GM18870 (cell line): ENCODE measurements around the gene FUNDC2.
"Not testable (repeated sequence)": the region's sequence is repeated elsewhere in the genome, so short reads cannot be mapped to it uniquely, and the experiment has no call there.

ENCODE experiments used
- ATAC-seq: cut with Tn5 transposase; IDR thresholded peaks from one replicate; pipeline ENCODE4 v1.9.1; 2021; ENCODE audit warnings: moderate library complexity; ENCODE audit not compliant: unreplicated experiment

The FUNDC2 gene

GRCh38 chrX:155026727-155027508, at the start of gene FUNDC2:
FUNDC2 (plus strand) TSS chrX:155026844; CDS start chrX:155026939, 95 bp downstream.
- peak; percentile 87 for ATAC-seq

- ATAC-seq, result no peak
Observed at GRCh38 chrX:154979629-154980028, 47.0 kb upstream of the FUNDC2 start.

GRCh38 chrX:154980330-154981115, 46.1 kb upstream of the FUNDC2 start:
- peak; percentile 99 for ATAC-seq

GRCh38 chrX:154981116-154981411, 45.6 kb upstream of the FUNDC2 start:
- peak; percentile 25 for ATAC-seq

- no peak for ATAC-seq
Observed at GRCh38 chrX:154986826-154987575, 39.6 kb upstream of the FUNDC2 start.

- no peak for ATAC-seq
Observed at GRCh38 chrX:154987940-154988339, 38.7 kb upstream of the FUNDC2 start.

- no peak for ATAC-seq
Observed at GRCh38 chrX:154988719-154989118, 37.9 kb upstream of the FUNDC2 start.

- ATAC-seq, result no peak
Observed at GRCh38 chrX:154990496-154990895, 36.1 kb upstream of the FUNDC2 start.

GRCh38 chrX:154991039-154991438, 35.6 kb upstream of the FUNDC2 start:
- no peak for ATAC-seq

- no peak for ATAC-seq
Observed at GRCh38 chrX:154991476-154991875, 35.2 kb upstream of the FUNDC2 start.

GRCh38 chrX:154998204-154998880, 28.3 kb upstream of the FUNDC2 start:
- no peak for ATAC-seq

- ATAC-seq, result no peak
Observed at GRCh38 chrX:155000841-155001240, 25.8 kb upstream of the FUNDC2 start.

GRCh38 chrX:155001873-155002272, 24.8 kb upstream of the FUNDC2 start:
- ATAC-seq, result no peak

GRCh38 chrX:155005190-155005589, 21.5 kb upstream of the FUNDC2 start:
- no peak for ATAC-seq

GRCh38 chrX:155006379-155006778, 20.3 kb upstream of the FUNDC2 start:
- ATAC-seq, result not testable (repeated sequence)

GRCh38 chrX:155006913-155007671, 19.6 kb upstream of the FUNDC2 start:
- ATAC-seq, result not testable (repeated sequence)

- ATAC-seq, result not testable (repeated sequence)
Observed at GRCh38 chrX:155008578-155008977, 18.1 kb upstream of the FUNDC2 start.

GRCh38 chrX:155009994-155010472, 16.6 kb upstream of the FUNDC2 start:
- ATAC-seq, result no peak

GRCh38 chrX:155020591-155020990, 6.1 kb upstream of the FUNDC2 start:
- no peak for ATAC-seq

GRCh38 chrX:155022585-155022984, 4.1 kb upstream of the FUNDC2 start, which contains the start of gene F8:
F8 (minus strand) TSS chrX:155022723; CDS start chrX:155022552, 171 bp downstream.
- no peak for ATAC-seq
